Nephron progenitor cell (in vitro differentiated cells): Measurements from ENCODE around the gene POLR3GL.
A peak's percentile ranks its signal among the peaks of the same experiment; 100 is the strongest.

Experiments used
- DNase-seq: peaks from one replicate; pipeline ENCODE4 v3.0.0; 2021
- H3K27ac Mint-ChIP-seq: 2 replicates; pipeline ENCODE4 v1.8.0; 2021; ENCODE audit warnings: mild to moderate bottlenecking, moderate library complexity, mixed read lengths
- H3K27me3 Mint-ChIP-seq: 2 replicates; pipeline ENCODE4 v1.8.0; 2021; ENCODE audit warnings: mild to moderate bottlenecking, low read depth, mixed read lengths; ENCODE audit not compliant: poor library complexity
- H3K36me3 Mint-ChIP-seq: 2 replicates; pipeline ENCODE4 v1.8.0; 2021; ENCODE audit warnings: low read depth, mixed read lengths
- H3K4me1 Mint-ChIP-seq: 2 replicates; pipeline ENCODE4 v1.8.0; 2021; ENCODE audit warnings: mixed read lengths
- H3K4me3 Mint-ChIP-seq: 2 replicates; pipeline ENCODE4 v1.8.0; 2021; ENCODE audit warnings: mild to moderate bottlenecking, moderate library complexity, mixed read lengths
- H3K9me3 Mint-ChIP-seq: 2 replicates; pipeline ENCODE4 v1.8.0; 2021; ENCODE audit warnings: mild to moderate bottlenecking, moderate library complexity, mixed read lengths
- CTCF ChIP-seq: fragments of 200-600 bp; sonication (generic); IDR thresholded peaks from 2 replicates; pipeline ENCODE4 v1.5.0; 2021; ENCODE audit warnings: antibody characterized with exemption

POLR3GL gene

GRCh38 chr1:145999321-146000024 is 35.0 kb downstream of the POLR3GL start:
- Mint-ChIP-seq H3K4me3 (peak overlapping the region; percentile 71), H3K4me1 (peaks cover 46% of the 10 kb centered on the region), H3K9me3 (peaks cover 5% of the 10 kb centered on the region), H3K27me3 (peaks cover 3% of the 10 kb centered on the region), H3K36me3 (peaks cover 21% of the 10 kb centered on the region), H3K27ac (peak overlapping the region; percentile 85)
- DNase-seq, result no peak
- TF ChIP-seq CTCF, result no peak

GRCh38 chr1:146001709-146002108 is 37.2 kb downstream of the POLR3GL start:
- H3K4me3 Mint-ChIP-seq, result no peak overlapping the region
- no peaks in the 10 kb centered on the region for H3K9me3 Mint-ChIP-seq
- H3K27me3 Mint-ChIP-seq, result peaks cover 3% of the 10 kb centered on the region
- no peak for DNase-seq
- H3K27ac Mint-ChIP-seq, result no peak overlapping the region
- no peak for TF ChIP-seq CTCF
- no peaks in the 10 kb centered on the region for H3K36me3 Mint-ChIP-seq
- H3K4me1 Mint-ChIP-seq, result peaks cover 35% of the 10 kb centered on the region

GRCh38 chr1:146007489-146008133 is 43.1 kb downstream of the POLR3GL start:
- H3K4me3 Mint-ChIP-seq, result no peak overlapping the region
- no peaks in the 10 kb centered on the region for H3K36me3 Mint-ChIP-seq
- TF ChIP-seq CTCF, result no peak
- no peaks in the 10 kb centered on the region for H3K9me3 Mint-ChIP-seq
- H3K27me3 Mint-ChIP-seq, result peaks cover 3% of the 10 kb centered on the region
- peaks cover 11% of the 10 kb centered on the region for H3K4me1 Mint-ChIP-seq
- DNase-seq, result no peak
- H3K27ac Mint-ChIP-seq, result no peak overlapping the region

- peak overlapping the region; percentile 46 for H3K27ac Mint-ChIP-seq
- H3K27me3 Mint-ChIP-seq, result peaks cover 13% of the 10 kb centered on the region
- peaks cover 15% of the 10 kb centered on the region for H3K4me1 Mint-ChIP-seq
- H3K36me3 Mint-ChIP-seq, result no peaks in the 10 kb centered on the region
- no peak for TF ChIP-seq CTCF
- no peaks in the 10 kb centered on the region for H3K9me3 Mint-ChIP-seq
- no peak for DNase-seq
- H3K4me3 Mint-ChIP-seq, result no peak overlapping the region
Observed at GRCh38 chr1:146010126-146010738, 45.7 kb downstream of the POLR3GL start.

GRCh38 chr1:146012703-146013558 is 48.4 kb downstream of the POLR3GL start:
- H3K9me3 Mint-ChIP-seq, result no peaks in the 10 kb centered on the region
- TF ChIP-seq CTCF, result peak; percentile 61
- no peak overlapping the region for H3K4me3 Mint-ChIP-seq
- peaks cover 36% of the 10 kb centered on the region for H3K27me3 Mint-ChIP-seq
- DNase-seq, result no peak
- peaks cover 10% of the 10 kb centered on the region for H3K4me1 Mint-ChIP-seq
- H3K27ac Mint-ChIP-seq, result no peak overlapping the region
- no peaks in the 10 kb centered on the region for H3K36me3 Mint-ChIP-seq
